Stimulated activated CD4-positive, alpha-beta T cell treated with anti-CD3 and anti-CD28 coated beads, Interleukin-2, amount 100 ng/mL, for 48 hours (primary cell): ENCODE measurements around the gene SLC39A13.

Source experiments
- DNase-seq, 2 donors: peaks; one replicate each; pipeline ENCODE4 v3.0.0-alpha.2; 2020

The SLC39A13 gene

DNA sequence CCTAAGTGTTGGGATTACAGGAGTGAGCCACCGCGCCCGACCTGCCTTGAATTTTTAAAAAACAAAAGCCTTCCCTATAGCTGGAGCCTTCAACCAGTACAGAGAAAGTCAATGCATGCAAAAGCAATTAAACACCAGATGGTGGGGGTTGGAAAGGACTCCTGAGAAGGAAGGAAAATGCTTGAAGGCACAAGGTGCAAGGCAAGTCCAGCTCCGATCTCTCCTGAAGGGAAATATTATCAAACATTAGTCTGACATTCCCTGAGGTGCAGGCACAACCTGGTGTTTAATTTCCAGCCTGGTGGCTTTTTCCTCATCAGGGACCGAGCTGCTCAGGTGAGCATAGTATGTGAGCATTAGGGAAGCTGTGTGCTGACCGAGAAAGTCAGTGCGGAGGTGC, 53.5 kb downstream of the SLC39A13 start:
- DNase-seq = no peak

DNA sequence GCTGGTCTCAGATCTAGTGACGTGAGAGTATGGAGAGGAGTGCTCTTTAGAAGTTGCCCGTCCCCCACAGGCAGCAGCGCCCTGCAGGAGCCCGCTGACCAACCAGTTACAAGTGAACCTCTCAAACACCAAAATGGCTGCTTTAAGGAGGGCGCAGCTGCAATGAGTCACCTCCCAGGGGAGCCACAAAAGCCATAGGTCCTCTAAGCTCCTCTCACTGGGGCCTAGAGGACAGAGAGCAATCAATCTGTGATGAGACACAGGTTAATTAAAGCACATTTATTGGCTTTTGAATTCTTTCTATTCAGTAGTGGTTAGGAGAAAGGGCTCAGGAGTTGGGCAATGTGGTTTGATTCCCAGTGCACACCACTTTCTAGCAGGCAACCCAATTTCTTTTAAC, 56.1 kb downstream of the SLC39A13 start:
- DNase-seq = no peak
